Left lung (tissue), 10 donors: ENCODE data around the gene TARBP2. TPM values are rescaled to one million over a fixed set of nuclear protein-coding genes. Genes with fewer than 3 reads are reported as not detected.
A peak's percentile ranks its signal among the peaks of the same experiment; 100 is the strongest.

Source experiments
- ATAC-seq: fragments of 200-7000 bp; cut with Tn5 transposase; one replicate; pipeline ENCODE4 v1.9.1; 2020; ENCODE audit warnings: moderate library complexity
- DNase-seq, 4 donors: peaks; one replicate each; pipeline ENCODE4 v3.0.0-alpha.2; 2013 to 2020
- H3K27ac ChIP-seq, 2 donors: fragments of 200-600 bp; sonication (generic) in 1 of 2; one replicate each; pipeline versions ENCODE4 v1.5.0 to v1.8.0; 2020 to 2021
- H3K27me3 ChIP-seq, 2 donors: fragments of 200-600 bp; sonication (generic) in 1 of 2; one replicate each; pipeline versions ENCODE4 v1.5.0 to v1.8.0; 2020 to 2021
- H3K36me3 ChIP-seq, 2 donors: fragments of 200-600 bp; sonication (generic) in 1 of 2; one replicate each; pipeline versions ENCODE4 v1.5.0 to v1.8.0; 2020 to 2021
- H3K4me1 ChIP-seq, 2 donors: fragments of 200-600 bp; one replicate each; pipeline ENCODE4 v1.8.0; 2021
- H3K4me3 ChIP-seq, 2 donors: fragments of 200-600 bp; sonication (generic) in 1 of 2; one replicate each; pipeline versions ENCODE4 v1.5.0 to v1.8.0; 2020 to 2021; ENCODE audit warnings: mild to moderate bottlenecking in 1 of 2
- H3K9me3 ChIP-seq, 2 donors: fragments of 200-600 bp; sonication (generic) in 1 of 2; one replicate each; pipeline versions ENCODE4 v1.5.0 to v1.8.0; 2020 to 2021
- intact Hi-C, 2 donors: fragments of 100-400 bp; cut with DNase I; formaldehyde crosslinking; loops; one replicate each; pipeline versions ENCODE4 v1.11.2 to v1.14.2; 2022
- polyA plus RNA-seq, 6 donors: library from polyadenylated mRNA; unstranded; fragments of 120-200 nt; gene quantifications; one replicate each; pipeline ENCODE4 v1.2.1, GENCODE V29; 2013; ENCODE audit not compliant: insufficient read length in 6 of 6
- total RNA-seq, 2 donors: library from RNA; stranded (reverse); fragmentation: NEBNext Ultra II Directional; extraction: Animal tissue kit (Norgen Biotek cat#: 25700); gene quantifications; one replicate each; pipeline ENCODE4 v1.2.1, GENCODE V29; 2021
- TF ChIP-seq, protein P1 (sequence below), 2 donors: fragments of 200-600 bp; sonication (generic) in 1 of 2; IDR thresholded peaks; one replicate each; pipeline versions ENCODE4 v1.5.0 to v1.8.0; 2021; ENCODE audit warnings: antibody characterized with exemption in 2 of 2
- donor health status: DM: no; HTN: yes; CAD: no.
- donor health status: DM: no; HTN: no; CAD: no.

Gene TARBP2
- total and polyA plus RNA-seq, 8 donors: 35.6 to 58.6 (median 48.1) TPM

GRCh38 chr12:53506881-53507602, 6.0 kb downstream of the TARBP2 start, which contains the start of gene NPFF:
Gene NPFF (minus strand): TSS chr12:53507484. CDS start chr12:53507474, 10 bp downstream.
- Histone ChIP-seq H3K27ac (peak within 1 kb of the TSS in 1 of 2 donors; percentile 18), H3K27me3 (no peaks in the 10 kb centered on the region), H3K36me3 (peaks cover 0 to 65% of the 10 kb centered on the region in 2 donors), H3K4me1 (peaks cover 14 to 29% of the 10 kb centered on the region in 2 donors), H3K4me3 (no peak within 1 kb of the TSS), H3K9me3 (no peaks in the 10 kb centered on the region)
- ATAC-seq: no peak
- no peak for DNase-seq
- TF ChIP-seq, protein P1, sequence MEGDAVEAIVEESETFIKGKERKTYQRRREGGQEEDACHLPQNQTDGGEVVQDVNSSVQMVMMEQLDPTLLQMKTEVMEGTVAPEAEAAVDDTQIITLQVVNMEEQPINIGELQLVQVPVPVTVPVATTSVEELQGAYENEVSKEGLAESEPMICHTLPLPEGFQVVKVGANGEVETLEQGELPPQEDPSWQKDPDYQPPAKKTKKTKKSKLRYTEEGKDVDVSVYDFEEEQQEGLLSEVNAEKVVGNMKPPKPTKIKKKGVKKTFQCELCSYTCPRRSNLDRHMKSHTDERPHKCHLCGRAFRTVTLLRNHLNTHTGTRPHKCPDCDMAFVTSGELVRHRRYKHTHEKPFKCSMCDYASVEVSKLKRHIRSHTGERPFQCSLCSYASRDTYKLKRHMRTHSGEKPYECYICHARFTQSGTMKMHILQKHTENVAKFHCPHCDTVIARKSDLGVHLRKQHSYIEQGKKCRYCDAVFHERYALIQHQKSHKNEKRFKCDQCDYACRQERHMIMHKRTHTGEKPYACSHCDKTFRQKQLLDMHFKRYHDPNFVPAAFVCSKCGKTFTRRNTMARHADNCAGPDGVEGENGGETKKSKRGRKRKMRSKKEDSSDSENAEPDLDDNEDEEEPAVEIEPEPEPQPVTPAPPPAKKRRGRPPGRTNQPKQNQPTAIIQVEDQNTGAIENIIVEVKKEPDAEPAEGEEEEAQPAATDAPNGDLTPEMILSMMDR (IDR thresholded peaks at IDR 0.05): no peak
- intact Hi-C loops: loop anchor here in 1 of 2 donors (10.0 kb wide), 1 partner anchor 182 kb away; the partner anchor contains the start of gene AAAS

GRCh38 chr12:53507603-53507885, 6.5 kb downstream of the TARBP2 start:
- no peak for ATAC-seq
- H3K27ac ChIP-seq: no peak overlapping the region
- H3K36me3 ChIP-seq: peaks cover 0 to 70% of the 10 kb centered on the region in 2 donors
- H3K9me3 ChIP-seq: no peaks in the 10 kb centered on the region
- TF ChIP-seq, protein P1 (IDR thresholded peaks at IDR 0.05): no peak
- H3K27me3 ChIP-seq: no peaks in the 10 kb centered on the region
- intact Hi-C loops: loop anchor here in 1 of 2 donors (10.0 kb wide), 1 partner anchor 183 kb away; the partner anchor contains the start of gene AAAS
- no peak for DNase-seq
- H3K4me3 ChIP-seq: no peak overlapping the region
- peaks cover 12 to 24% of the 10 kb centered on the region in 2 donors for H3K4me1 ChIP-seq

GRCh38 chr12:53508534-53509170, 7.6 kb downstream of the TARBP2 start:
- DNase-seq (peak; percentile 72 to 91 (median 85)), ATAC-seq (peak; percentile 93)
- H3K4me1 ChIP-seq: peaks cover 9 to 15% of the 10 kb centered on the region in 2 donors
- peaks cover 0 to 80% of the 10 kb centered on the region in 2 donors for H3K36me3 ChIP-seq
- H3K9me3 ChIP-seq: no peaks in the 10 kb centered on the region
- TF ChIP-seq, protein P1 (IDR thresholded peaks at IDR 0.05): peak; percentile 86 to 90
- H3K27ac ChIP-seq: peak overlapping the region in 1 of 2 donors; percentile 68
- H3K27me3 ChIP-seq: no peaks in the 10 kb centered on the region
- intact Hi-C loops: loop anchor here in 1 of 2 donors (10.0 kb wide), 1 partner anchor 184 kb away; the partner anchor contains the start of gene AAAS
- H3K4me3 ChIP-seq: no peak overlapping the region

- intact Hi-C loops: no loop called here
- Histone ChIP-seq H3K27ac (no peak overlapping the region), H3K4me1 (peaks cover 9 to 11% of the 10 kb centered on the region in 2 donors), H3K27me3 (no peaks in the 10 kb centered on the region), H3K9me3 (no peaks in the 10 kb centered on the region), H3K4me3 (no peak overlapping the region), H3K36me3 (peaks cover 0 to 81% of the 10 kb centered on the region in 2 donors)
- no peak for DNase-seq
- no peak for ATAC-seq
- TF ChIP-seq, protein P1 (IDR thresholded peaks at IDR 0.05): no peak
Measured at GRCh38 chr12:53510181-53510812, 9.2 kb downstream of the TARBP2 start.
